GM12874 (cell line): ENCODE results near the gene ARHGEF28.

Experiments used
- TF ChIP-seq, protein P1 (sequence below): IDR thresholded peaks from 2 replicates; pipeline ENCODE4 v1.5.1; 2011; ENCODE audit warnings: low read depth, mild to moderate bottlenecking, control low read depth, low read length, moderate library complexity; ENCODE audit not compliant: insufficient read depth

ARHGEF28 gene

DNA sequence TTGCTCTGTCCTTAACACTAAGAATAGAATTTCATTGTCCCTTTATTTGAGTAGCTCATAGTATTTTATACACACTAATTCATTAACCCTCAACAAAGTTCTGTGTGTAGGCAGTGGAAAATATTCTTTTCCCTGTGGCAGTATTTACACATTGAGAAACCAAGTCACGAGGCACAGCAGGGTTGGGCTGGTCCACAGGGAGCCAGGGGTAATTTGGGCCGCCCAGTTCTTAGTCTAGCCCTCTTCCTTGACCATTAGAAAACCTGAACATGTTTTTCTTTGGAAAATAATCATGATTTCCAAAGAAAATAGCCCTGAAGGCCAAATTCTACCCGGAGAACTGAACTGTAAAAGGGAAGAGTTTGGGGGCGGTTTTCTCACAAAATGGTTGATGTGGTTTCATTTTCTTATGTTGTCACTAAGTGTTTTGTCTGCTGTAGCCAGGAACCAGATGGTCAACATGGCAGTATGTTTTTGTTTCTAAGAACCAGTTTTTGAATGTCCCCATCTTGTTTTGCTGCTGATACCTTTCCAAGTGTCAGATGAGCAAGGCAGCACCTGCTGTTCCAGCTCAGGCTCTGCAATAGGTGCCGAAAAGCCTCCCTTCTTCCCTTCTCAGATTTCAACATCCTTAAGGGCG lies 29.6 kb downstream of the ARHGEF28 start:
- TF ChIP-seq, protein P1, sequence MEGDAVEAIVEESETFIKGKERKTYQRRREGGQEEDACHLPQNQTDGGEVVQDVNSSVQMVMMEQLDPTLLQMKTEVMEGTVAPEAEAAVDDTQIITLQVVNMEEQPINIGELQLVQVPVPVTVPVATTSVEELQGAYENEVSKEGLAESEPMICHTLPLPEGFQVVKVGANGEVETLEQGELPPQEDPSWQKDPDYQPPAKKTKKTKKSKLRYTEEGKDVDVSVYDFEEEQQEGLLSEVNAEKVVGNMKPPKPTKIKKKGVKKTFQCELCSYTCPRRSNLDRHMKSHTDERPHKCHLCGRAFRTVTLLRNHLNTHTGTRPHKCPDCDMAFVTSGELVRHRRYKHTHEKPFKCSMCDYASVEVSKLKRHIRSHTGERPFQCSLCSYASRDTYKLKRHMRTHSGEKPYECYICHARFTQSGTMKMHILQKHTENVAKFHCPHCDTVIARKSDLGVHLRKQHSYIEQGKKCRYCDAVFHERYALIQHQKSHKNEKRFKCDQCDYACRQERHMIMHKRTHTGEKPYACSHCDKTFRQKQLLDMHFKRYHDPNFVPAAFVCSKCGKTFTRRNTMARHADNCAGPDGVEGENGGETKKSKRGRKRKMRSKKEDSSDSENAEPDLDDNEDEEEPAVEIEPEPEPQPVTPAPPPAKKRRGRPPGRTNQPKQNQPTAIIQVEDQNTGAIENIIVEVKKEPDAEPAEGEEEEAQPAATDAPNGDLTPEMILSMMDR, result no peak

DNA sequence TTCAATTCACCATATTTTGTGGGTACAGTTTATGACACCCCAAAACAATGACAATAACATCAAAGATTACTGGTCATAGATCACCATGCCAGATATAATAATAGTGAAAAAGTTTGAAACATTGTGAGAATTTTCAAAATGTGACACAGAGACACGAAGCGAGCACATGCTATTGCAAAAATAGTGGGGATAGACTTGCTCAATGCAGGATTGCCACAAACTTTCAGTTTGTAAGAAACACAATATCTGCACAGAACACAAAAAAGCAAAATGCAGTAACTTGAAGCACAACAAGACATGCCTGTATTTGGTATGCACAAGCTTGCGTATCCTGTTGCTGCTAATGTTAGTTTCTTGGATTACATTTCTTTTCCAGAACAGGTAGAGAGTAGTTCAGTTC lies 35.8 kb downstream of the ARHGEF28 start:
- TF ChIP-seq, protein P1, result no peak

DNA sequence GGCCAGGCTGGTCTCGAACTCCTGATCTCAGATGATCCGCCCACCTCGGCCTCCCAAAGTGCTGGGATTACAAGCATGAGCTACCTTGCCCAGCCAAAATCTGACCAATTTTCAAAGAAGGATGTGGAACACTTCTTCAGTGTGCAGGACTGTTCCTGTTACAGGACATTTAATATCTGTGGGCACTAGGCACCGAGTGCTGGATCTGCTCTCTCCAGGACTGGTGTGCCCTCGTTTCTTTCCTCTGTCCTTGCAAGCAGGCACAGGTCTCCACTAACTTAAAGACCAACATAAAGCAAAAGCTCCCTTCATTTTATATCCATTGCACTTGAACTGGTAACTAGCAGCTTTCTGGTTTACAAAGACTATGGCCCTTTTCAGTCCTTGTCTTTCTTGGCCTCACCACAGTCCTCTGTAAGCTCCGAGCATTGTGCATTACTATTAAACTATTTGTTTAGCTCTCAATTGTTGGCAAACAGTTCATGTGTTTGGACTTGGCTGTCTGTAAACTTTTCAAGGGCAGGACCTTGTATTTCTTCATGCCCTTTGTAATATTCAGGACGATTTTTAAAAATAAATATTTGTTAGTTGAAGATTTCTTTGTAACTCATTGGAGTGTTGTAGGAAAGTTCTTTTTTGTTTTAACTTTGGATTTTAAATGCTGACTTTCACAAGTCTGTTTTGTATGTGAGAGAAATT lies 37.3 kb downstream of the ARHGEF28 start:
- TF ChIP-seq, protein P1, result no peak

DNA sequence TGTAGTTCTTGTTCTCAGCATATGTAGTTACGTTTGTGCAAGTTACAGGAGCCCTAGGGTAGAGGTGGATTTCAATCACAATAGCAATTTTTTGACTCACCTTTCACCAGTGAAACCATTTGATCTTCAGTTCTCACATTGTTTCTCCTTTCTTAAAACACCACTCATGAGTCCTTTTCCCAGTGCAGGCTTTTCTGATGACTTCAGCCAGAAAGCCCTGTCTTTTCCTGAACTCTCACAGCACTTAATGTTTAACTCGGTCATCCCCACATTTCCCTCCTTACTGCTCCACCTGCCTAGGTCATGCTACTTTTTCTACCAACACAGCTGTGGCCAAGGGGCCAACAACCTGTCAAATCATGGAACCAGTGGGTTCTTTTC lies 37.9 kb downstream of the ARHGEF28 start:
- TF ChIP-seq, protein P1, result no peak

DNA sequence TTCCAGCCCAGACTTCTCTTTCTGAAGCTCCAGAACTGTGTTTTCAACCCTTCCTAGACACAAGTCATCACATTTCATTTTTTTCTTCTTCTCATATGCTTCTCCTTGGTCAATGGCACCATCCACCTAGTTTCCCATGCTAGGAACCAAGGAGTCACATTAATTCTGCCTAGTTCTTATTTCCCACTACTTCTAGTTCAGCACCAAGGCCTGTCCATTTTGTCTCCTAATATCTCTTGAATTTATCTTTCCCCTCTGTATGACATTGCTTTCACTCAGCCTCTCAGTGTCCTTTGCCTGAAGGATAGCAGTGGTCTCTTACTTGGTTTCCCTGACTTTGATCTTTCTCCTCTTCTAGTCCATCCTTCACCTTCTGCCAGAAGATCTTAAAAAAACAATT lies 38.8 kb downstream of the ARHGEF28 start:
- TF ChIP-seq, protein P1, result no peak

DNA sequence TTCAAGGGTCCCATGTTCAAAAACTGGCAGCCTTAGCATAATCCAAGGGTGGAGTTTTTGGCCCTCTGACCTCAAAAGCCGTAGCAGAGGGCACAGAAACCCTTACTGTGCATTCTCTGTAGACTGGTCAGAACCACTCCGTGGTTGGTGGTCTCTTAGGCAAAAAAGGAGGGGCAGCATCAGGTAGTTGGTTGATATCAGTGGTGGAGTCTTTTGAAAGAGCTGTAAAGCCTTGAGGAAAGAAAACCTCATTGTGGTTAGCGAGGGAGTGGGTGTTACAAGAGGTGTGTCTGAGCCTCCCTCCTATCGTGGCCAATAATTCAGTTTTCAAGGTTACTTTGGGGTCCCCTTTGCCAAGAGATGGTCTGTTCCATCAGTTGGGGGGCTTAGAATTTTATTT lies 40.9 kb downstream of the ARHGEF28 start:
- TF ChIP-seq, protein P1, result no peak

DNA sequence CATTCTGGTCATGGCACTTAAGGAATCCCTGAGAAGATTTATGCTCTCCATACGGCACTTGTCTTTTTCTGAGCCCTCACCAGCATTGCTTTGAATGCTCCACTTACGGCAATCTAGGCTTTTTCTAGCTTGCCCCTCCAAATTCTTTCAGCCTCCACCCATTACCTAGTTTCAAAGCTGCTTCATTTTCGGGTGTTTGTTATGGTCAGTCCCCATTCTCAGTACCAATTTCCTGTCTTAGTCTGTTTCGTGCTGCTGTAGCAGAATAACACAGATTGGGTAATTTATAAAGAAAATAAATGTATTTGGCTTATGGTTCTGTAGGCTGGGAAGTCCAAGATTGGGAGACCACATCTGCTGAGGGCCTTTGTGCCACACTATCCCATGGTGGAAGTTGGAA lies 42.0 kb downstream of the ARHGEF28 start:
- TF ChIP-seq, protein P1, result no peak
